Epidermal melanocyte (primary cell): ENCODE data around the gene PIK3C2A.

ENCODE experiments used
- DNase-seq: peaks from one replicate; pipeline ENCODE4 v3.0.0; 2011; ENCODE audit warnings: low spot score; ENCODE audit not compliant: insufficient read length

Gene PIK3C2A

GRCh38 chr11:17159441-17159840 is 48.3 kb downstream of the PIK3C2A start:
- DNase-seq = no peak
